Loucy (cell line): ENCODE data around the gene GAN.

Experiments
- H2AFZ ChIP-seq: fragments of 200-600 bp; sonication (generic); 2 replicates; pipeline ENCODE4 v1.6.0; 2016; ENCODE audit warnings: antibody characterized with exemption, mild to moderate bottlenecking, low read length, moderate library complexity
- H3F3A ChIP-seq: fragments of 200-600 bp; 2 replicates; pipeline ENCODE4 v1.6.0; 2016; ENCODE audit warnings: antibody characterized with exemption, low read depth, mild to moderate bottlenecking
- H3K27me3 ChIP-seq: fragments of 200-600 bp; sonication (generic); 2 replicates; pipeline ENCODE4 v1.6.1; 2014; ENCODE audit warnings: low read length, mild to moderate bottlenecking; ENCODE audit not compliant: insufficient read depth, poor library complexity, severe bottlenecking
- H3K36me3 ChIP-seq: fragments of 200-600 bp; sonication (generic); 2 replicates; pipeline ENCODE4 v1.6.1; 2016; ENCODE audit warnings: low read length; ENCODE audit not compliant: insufficient read depth
- H3K4me1 ChIP-seq: fragments of 200-600 bp; sonication (generic); 2 replicates; pipeline ENCODE4 v1.5.1; 2014; ENCODE audit warnings: low read length, mild to moderate bottlenecking; ENCODE audit not compliant: insufficient read depth, poor library complexity, severe bottlenecking
- H3K4me2 ChIP-seq: fragments of 200-600 bp; sonication (generic); 2 replicates; pipeline ENCODE4 v1.6.0; 2014; ENCODE audit warnings: antibody characterized with exemption, low read length, low read depth, mild to moderate bottlenecking; ENCODE audit not compliant: poor library complexity, severe bottlenecking
- H3K4me3 ChIP-seq: fragments of 200-600 bp; sonication (generic); 2 replicates; pipeline ENCODE4 v1.5.1; 2014; ENCODE audit warnings: low read length, mild to moderate bottlenecking, mixed read lengths; ENCODE audit not compliant: poor library complexity, severe bottlenecking
- H3K79me2 ChIP-seq: fragments of 200-600 bp; sonication (generic); 2 replicates; pipeline ENCODE4 v1.6.1; 2014; ENCODE audit warnings: low read length; ENCODE audit not compliant: insufficient read depth
- H3K9ac ChIP-seq: fragments of 200-600 bp; sonication (generic); 2 replicates; pipeline ENCODE4 v1.6.0; 2014; ENCODE audit warnings: mild to moderate bottlenecking, low read depth, low read length, moderate library complexity; ENCODE audit not compliant: poor library complexity, severe bottlenecking
- H3K9me2 ChIP-seq: fragments of 200-600 bp; sonication (generic); replicated peaks from 2 replicates; pipeline ENCODE4 v1.6.1; 2016; ENCODE audit warnings: low read depth, low read length, mixed read lengths
- H3K9me3 ChIP-seq: fragments of 200-600 bp; sonication (generic); 2 replicates; pipeline ENCODE4 v1.6.1; 2014; ENCODE audit warnings: mild to moderate bottlenecking, antibody characterized with exemption, low read length, low read depth; ENCODE audit not compliant: insufficient read depth
- H4K20me1 ChIP-seq: fragments of 200-600 bp; sonication (generic); 2 replicates; pipeline ENCODE4 v1.6.0; 2014; ENCODE audit warnings: antibody characterized with exemption, low read length, mild to moderate bottlenecking; ENCODE audit not compliant: insufficient read depth, poor library complexity, severe bottlenecking
- CTCF ChIP-seq: fragments of 200-600 bp; sonication (generic); conservative IDR thresholded peaks from 2 replicates; pipeline ENCODE4 v1.5.1; 2014; ENCODE audit warnings: mild to moderate bottlenecking, antibody characterized with exemption, low read length
- EZH2phosphoT487 ChIP-seq: fragments of 200-600 bp; IDR thresholded peaks from 2 replicates; pipeline ENCODE4 v1.6.1; 2018; ENCODE audit warnings: antibody characterized with exemption, mild to moderate bottlenecking, moderate library complexity, borderline replicate concordance

The GAN gene

GRCh38 chr16:81296631-81297030, 18.1 kb upstream of the GAN start:
- H3K36me3 ChIP-seq, result no peaks in the 10 kb centered on the region

GRCh38 chr16:81307770-81308169, 7.0 kb upstream of the GAN start:
- TF ChIP-seq CTCF (no peak), EZH2phosphoT487 (no peak)
- peaks cover 11% of the 10 kb centered on the region for H3K4me1 ChIP-seq
- H3K9me3 ChIP-seq, result no peaks in the 10 kb centered on the region
- peaks cover 15% of the 10 kb centered on the region for H3K79me2 ChIP-seq
- H3F3A ChIP-seq, result no peaks in the 10 kb centered on the region
- H3K9me2 ChIP-seq, result no peaks in the 10 kb centered on the region
- H3K4me3 ChIP-seq, result no peak overlapping the region
- no peaks in the 10 kb centered on the region for H4K20me1 ChIP-seq
- H3K27me3 ChIP-seq, result no peaks in the 10 kb centered on the region
- H3K4me2 ChIP-seq, result no peak overlapping the region
- no peak overlapping the region for H3K9ac ChIP-seq
- no peaks in the 10 kb centered on the region for H3K36me3 ChIP-seq
- H2AFZ ChIP-seq, result no peak overlapping the region

More at GRCh38 chr16:81296631-81297030, 18.1 kb upstream of the GAN start:
- Histone ChIP-seq H3K9me3 (no peaks in the 10 kb centered on the region), H3K9me2 (no peaks in the 10 kb centered on the region), H3K4me2 (no peak overlapping the region), H4K20me1 (no peaks in the 10 kb centered on the region), H3K4me1 (no peaks in the 10 kb centered on the region), H3K9ac (no peak overlapping the region), H3K27me3 (no peaks in the 10 kb centered on the region), H3F3A (no peaks in the 10 kb centered on the region), H3K79me2 (no peaks in the 10 kb centered on the region), H3K4me3 (no peak overlapping the region), H2AFZ (no peak overlapping the region)
- TF ChIP-seq EZH2phosphoT487 (no peak), CTCF (no peak)

- H3K4me1 ChIP-seq, result peaks cover 20% of the 10 kb centered on the region
- no peaks in the 10 kb centered on the region for H3K27me3 ChIP-seq
- H4K20me1 ChIP-seq, result no peaks in the 10 kb centered on the region
- H3K9me3 ChIP-seq, result no peaks in the 10 kb centered on the region
- H3K4me3 ChIP-seq, result no peak overlapping the region
- H3K36me3 ChIP-seq, result no peaks in the 10 kb centered on the region
- H2AFZ ChIP-seq, result no peak overlapping the region
- H3K79me2 ChIP-seq, result peaks cover 34% of the 10 kb centered on the region
- H3K4me2 ChIP-seq, result no peak overlapping the region
- no peaks in the 10 kb centered on the region for H3F3A ChIP-seq
- no peak for TF ChIP-seq EZH2phosphoT487
- no peak for TF ChIP-seq CTCF
- no peaks in the 10 kb centered on the region for H3K9me2 ChIP-seq
- no peak overlapping the region for H3K9ac ChIP-seq
These were observed 4.6 kb upstream of the GAN start for GRCh38 chr16:81310045-81310644.
